Kidney epithelial cell (primary cell): ENCODE results near the gene DNAAF3. TPM values are rescaled to one million over a fixed set of nuclear protein-coding genes. Genes with fewer than 3 reads are reported as not detected.

Experiments
- DNase-seq: peaks from one replicate; pipeline ENCODE4 v3.0.0-alpha.2; 2010; ENCODE audit warnings: low read depth
- H3K27me3 ChIP-seq: 2 replicates; pipeline ENCODE4 v1.6.0; 2011; ENCODE audit warnings: low read length; ENCODE audit not compliant: control insufficient read depth, insufficient read depth
- H3K36me3 ChIP-seq: 2 replicates; pipeline ENCODE4 v1.5.1; 2011; ENCODE audit warnings: low read length; ENCODE audit not compliant: control insufficient read depth, insufficient read depth
- H3K4me3 ChIP-seq: 2 replicates; pipeline ENCODE4 v1.5.1; 2011; ENCODE audit warnings: low read depth, mild to moderate bottlenecking, control low read depth, low read length
- total RNA-seq: library from RNA; depleted of rRNA; stranded (reverse); fragments of >200 nt; gene quantifications from 2 replicates; pipeline ENCODE4 v1.2.3, GENCODE V29; 2015
- TF ChIP-seq, protein P1 (sequence below): IDR thresholded peaks from 2 replicates; pipeline ENCODE4 v1.5.1; 2011; ENCODE audit warnings: mild to moderate bottlenecking, moderate library complexity, low read length, control low read depth, inconsistent platforms; ENCODE audit not compliant: insufficient read depth, poor library complexity, severe bottlenecking

Gene DNAAF3
- total RNA-seq, 1 donor from 2014 or later = 1.3 TPM

DNA sequence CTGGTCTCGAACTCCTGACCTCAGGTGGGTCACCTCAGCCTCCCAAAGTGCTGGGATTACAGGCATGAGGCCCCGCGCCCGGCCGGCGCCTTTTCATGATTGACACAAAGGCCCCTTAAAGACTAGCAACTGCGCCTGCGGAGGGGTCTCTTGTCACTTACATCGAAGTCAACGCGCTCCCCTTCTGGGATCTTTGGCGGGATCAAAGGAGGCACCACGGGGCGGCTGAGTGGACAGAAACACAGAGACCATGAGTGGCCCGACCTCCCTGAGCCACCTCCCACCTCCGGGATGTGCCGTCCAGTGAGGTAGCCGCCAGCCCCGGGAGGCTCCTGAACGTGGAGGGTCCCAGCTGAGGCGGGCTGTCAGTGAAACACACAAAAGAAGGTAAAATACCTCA is 24.7 kb downstream of the DNAAF3 start:
- Histone ChIP-seq H3K27me3 (peaks cover 27% of the 10 kb centered on the region), H3K4me3 (no peak overlapping the region), H3K36me3 (no peaks in the 10 kb centered on the region)
- no peak for DNase-seq
- TF ChIP-seq, protein P1, sequence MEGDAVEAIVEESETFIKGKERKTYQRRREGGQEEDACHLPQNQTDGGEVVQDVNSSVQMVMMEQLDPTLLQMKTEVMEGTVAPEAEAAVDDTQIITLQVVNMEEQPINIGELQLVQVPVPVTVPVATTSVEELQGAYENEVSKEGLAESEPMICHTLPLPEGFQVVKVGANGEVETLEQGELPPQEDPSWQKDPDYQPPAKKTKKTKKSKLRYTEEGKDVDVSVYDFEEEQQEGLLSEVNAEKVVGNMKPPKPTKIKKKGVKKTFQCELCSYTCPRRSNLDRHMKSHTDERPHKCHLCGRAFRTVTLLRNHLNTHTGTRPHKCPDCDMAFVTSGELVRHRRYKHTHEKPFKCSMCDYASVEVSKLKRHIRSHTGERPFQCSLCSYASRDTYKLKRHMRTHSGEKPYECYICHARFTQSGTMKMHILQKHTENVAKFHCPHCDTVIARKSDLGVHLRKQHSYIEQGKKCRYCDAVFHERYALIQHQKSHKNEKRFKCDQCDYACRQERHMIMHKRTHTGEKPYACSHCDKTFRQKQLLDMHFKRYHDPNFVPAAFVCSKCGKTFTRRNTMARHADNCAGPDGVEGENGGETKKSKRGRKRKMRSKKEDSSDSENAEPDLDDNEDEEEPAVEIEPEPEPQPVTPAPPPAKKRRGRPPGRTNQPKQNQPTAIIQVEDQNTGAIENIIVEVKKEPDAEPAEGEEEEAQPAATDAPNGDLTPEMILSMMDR = no peak

DNA sequence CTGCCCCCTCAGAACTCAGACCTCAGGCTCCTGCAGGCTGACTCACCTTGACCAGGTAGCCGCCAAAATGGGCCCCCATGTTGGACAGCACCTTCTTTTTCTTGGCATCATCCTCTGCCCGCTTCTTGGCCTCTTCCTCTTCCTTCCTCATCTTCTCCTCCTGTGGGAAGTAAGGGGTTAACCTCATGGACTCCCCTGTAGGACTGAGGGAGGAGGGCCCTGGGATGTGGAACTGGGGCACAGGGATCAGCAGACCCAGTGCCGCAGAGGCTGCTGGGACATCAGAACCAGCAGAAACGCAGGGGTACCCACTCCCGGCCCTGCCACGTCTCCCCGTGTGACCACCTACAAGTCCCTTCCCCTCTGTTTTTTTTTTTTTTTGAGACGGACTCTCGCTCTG is 28.5 kb downstream of the DNAAF3 start:
- Histone ChIP-seq H3K36me3 (no peaks in the 10 kb centered on the region), H3K27me3 (peaks cover 8% of the 10 kb centered on the region), H3K4me3 (no peak overlapping the region)
- TF ChIP-seq, protein P1 = no peak
- DNase-seq = no peak

DNA sequence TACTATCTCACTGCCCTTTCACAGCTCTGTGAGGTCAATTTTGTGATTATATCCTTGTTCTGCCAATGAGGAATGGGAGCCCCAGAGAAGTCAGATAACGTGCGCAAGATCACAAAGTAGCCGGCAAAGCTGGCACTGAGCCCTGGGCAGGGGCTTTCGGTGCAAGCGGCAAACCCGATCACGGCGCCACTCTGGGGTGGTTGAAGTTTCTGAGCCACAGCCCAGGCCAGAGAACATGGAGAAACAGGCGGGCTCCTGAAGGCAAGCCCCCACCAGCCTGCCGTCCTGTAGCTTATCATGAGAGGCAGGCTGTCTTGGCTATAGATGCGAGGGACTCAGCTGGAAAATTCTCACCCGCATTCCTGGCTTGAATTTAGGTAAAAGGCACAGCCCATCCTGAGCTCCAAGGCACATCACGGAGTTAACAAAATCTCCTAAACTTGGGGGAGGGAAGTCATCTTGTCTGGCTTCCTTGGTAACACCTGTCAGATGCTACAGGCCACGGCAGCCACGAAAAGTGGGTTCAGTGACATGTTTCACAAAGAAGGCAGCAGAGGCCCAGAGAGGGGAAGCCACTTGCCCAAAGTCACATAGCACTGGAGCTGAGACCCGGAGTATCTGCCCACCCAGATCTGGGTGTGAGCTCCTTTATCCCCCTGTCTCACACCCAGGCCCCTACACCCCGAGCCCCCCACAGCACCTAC is 29.9 kb downstream of the DNAAF3 start:
- Histone ChIP-seq H3K4me3 (no peak overlapping the region), H3K27me3 (peaks cover 3% of the 10 kb centered on the region), H3K36me3 (no peaks in the 10 kb centered on the region)
- no peak for DNase-seq
- TF ChIP-seq, protein P1 = no peak

DNA sequence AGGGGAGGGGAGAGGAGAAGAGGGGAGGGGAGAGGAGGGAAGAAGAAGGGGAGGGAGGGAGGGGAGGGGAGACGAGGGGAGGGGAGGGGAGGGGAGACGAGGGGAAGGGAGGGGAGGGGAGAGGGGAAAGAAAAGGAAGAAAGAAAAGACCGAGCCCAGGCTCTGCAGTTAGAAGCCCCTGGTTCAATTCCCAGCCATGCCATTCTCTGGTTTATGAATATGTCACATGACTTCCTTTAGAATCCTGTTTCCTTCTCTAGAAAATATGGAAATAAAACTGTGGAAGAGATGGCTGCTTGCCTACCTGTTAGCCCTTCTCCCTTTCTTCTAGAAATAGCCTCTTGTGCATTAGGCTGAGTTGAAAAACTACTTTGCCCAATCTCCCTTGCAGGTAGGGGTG is 31.7 kb downstream of the DNAAF3 start:
- H3K36me3 ChIP-seq = no peaks in the 10 kb centered on the region
- H3K4me3 ChIP-seq = no peak overlapping the region
- H3K27me3 ChIP-seq = peaks cover 5% of the 10 kb centered on the region
- TF ChIP-seq, protein P1 = no peak
- DNase-seq = no peak

DNA sequence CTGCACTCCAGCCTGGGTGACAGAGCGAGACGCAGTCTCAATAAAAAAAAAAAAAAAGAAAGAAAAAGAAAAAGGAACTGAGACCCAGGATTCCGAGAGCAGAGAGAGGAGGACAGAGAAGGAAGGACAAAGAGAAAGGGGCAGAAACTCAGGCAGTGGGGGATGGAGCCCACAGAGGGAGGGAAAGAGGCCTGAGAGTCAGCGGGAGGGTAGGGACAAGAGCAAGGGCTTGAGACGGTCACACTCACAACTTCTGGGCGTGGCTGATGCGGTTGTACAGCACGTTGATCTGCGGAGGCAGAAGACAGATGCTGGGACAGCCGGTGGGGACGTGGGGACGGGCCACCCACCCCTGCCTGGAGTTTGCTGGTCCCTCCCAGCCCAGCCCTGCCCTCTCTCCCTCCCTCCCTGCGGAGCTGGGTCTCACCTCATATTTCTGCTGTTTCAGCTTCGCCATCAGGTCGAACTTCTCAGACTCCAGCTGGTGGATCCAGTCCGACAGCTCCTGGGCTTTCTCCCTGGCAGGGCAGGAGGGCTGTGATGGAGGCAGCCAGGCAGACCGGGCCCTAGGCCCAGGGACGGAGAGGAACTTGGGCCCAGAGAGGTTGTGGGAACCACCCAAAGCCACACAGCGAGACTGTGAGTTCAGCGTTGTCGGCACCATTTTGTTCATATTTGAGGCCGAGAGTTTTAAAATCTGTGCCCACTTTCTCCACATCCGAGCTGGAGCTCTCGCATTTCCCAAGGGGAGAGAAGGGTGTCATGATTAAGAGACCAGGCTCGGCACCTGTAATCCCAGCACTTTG is 32.6 kb downstream of the DNAAF3 start:
- no peak for DNase-seq
- no peaks in the 10 kb centered on the region for H3K36me3 ChIP-seq
- TF ChIP-seq, protein P1 = no peak

More for the DNA sequence above, 32.6 kb downstream of the DNAAF3 start:
- Histone ChIP-seq H3K27me3 (peaks cover 5% of the 10 kb centered on the region), H3K4me3 (no peak overlapping the region)
